Stomach (tissue), 4 donors: Measurements from ENCODE around the gene SLC8A3.

ENCODE experiments used
- POLR2A ChIP-seq, 4 donors: fragments of 450-650 bp; IDR thresholded peaks; one replicate each; pipeline ENCODE4 v1.6.1; 2016; ENCODE audit warnings: antibody characterized with exemption in 4 of 4, control low read depth in 2 of 4, mild to moderate bottlenecking in 1 of 4, moderate library complexity in 1 of 4
- POLR2AphosphoS5 ChIP-seq, 3 donors: sonication (generic); formaldehyde crosslinking; IDR thresholded peaks; one replicate each; pipeline ENCODE4 v1.6.1; 2016; ENCODE audit warnings: antibody characterized with exemption in 3 of 3
- TF ChIP-seq, protein P1 (sequence below), 7 experiments: fragments of 450-650 bp in 4 of 7; fragments of 200-600 bp in 3 of 7; sonication (generic) in 3 of 7; IDR thresholded peaks; one replicate each; pipeline ENCODE4 v1.5.1; 2016 to 2019; ENCODE audit warnings: antibody characterized with exemption in 7 of 7, control low read depth in 2 of 7, mild to moderate bottlenecking in 1 of 7

DNA sequence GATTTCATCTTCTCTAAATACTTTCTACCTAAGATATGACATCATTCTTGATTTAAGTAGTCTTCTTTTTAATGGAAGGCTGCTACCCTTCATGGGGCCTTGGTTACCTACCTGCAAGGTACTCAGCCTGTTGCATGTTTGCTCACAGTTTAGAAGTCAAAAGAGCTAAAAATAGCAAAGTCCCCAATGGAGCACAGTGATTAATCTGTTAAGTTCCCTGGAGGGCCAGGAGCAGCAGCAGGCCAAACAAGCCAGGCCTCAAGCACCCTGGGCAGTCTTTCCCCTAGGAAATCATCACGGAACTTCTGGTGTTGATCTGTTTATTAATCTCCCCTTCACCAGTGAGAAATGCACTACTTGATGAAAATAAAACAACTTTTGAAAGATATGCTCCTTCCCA, 24.0 kb upstream of the SLC8A3 start:
- TF ChIP-seq POLR2A (IDR thresholded peaks at IDR 0.05) (no peak), POLR2AphosphoS5 (IDR thresholded peaks at IDR 0.05) (no peak)
- TF ChIP-seq, protein P1, sequence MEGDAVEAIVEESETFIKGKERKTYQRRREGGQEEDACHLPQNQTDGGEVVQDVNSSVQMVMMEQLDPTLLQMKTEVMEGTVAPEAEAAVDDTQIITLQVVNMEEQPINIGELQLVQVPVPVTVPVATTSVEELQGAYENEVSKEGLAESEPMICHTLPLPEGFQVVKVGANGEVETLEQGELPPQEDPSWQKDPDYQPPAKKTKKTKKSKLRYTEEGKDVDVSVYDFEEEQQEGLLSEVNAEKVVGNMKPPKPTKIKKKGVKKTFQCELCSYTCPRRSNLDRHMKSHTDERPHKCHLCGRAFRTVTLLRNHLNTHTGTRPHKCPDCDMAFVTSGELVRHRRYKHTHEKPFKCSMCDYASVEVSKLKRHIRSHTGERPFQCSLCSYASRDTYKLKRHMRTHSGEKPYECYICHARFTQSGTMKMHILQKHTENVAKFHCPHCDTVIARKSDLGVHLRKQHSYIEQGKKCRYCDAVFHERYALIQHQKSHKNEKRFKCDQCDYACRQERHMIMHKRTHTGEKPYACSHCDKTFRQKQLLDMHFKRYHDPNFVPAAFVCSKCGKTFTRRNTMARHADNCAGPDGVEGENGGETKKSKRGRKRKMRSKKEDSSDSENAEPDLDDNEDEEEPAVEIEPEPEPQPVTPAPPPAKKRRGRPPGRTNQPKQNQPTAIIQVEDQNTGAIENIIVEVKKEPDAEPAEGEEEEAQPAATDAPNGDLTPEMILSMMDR (IDR thresholded peaks at IDR 0.05), result no peak
